Psoas muscle (tissue), 8 donors: ENCODE measurements around the gene CTU2. TPM values are rescaled to one million over a fixed set of nuclear protein-coding genes. Genes with fewer than 3 reads are reported as not detected.

ENCODE experiments used
- ATAC-seq, 4 donors: fragments of 200-7000 bp; cut with Tn5 transposase; one replicate each; pipeline ENCODE4 v1.9.1; 2020; ENCODE audit warnings: moderate library complexity in 3 of 4, mild to moderate bottlenecking in 2 of 4
- DNase-seq, 2 donors: peaks; one replicate each; pipeline ENCODE4 v3.0.0-alpha.2; 2020
- H3K27ac ChIP-seq: fragments of 200-600 bp; one replicate; pipeline ENCODE4 v1.8.0; 2022
- H3K27me3 ChIP-seq, 3 donors: fragments of 200-600 bp in 1 of 3; one replicate each; pipeline versions ENCODE4 v1.6.1 to v1.8.0; 2013 to 2022; ENCODE audit warnings: low read length in 2 of 3, mild to moderate bottlenecking in 2 of 3, moderate library complexity in 1 of 3; ENCODE audit not compliant: insufficient read depth in 3 of 3
- H3K36me3 ChIP-seq, 2 donors: fragments of 200-600 bp in 1 of 2; one replicate each; pipeline versions ENCODE4 v1.6.1 to v1.8.0; 2013 to 2022; ENCODE audit warnings: low read depth in 1 of 2, mild to moderate bottlenecking in 1 of 2, moderate library complexity in 1 of 2; ENCODE audit not compliant: insufficient read depth in 1 of 2
- H3K4me1 ChIP-seq: fragments of 200-600 bp; one replicate; pipeline ENCODE4 v1.8.0; 2022
- H3K4me3 ChIP-seq: fragments of 200-600 bp; one replicate; pipeline ENCODE4 v1.8.0; 2022; ENCODE audit warnings: mild to moderate bottlenecking
- H3K9me3 ChIP-seq: fragments of 200-600 bp; one replicate; pipeline ENCODE4 v1.8.0; 2022
- WGBS, 3 donors: extraction: QIAGEN DNeasy Blood & Tissue Kit; methylation state at CpG; one replicate each; pipeline versions ENCODE4 v1.1.6 to v1.1.7; 2013; 5-methylcytosine and 5-hydroxymethylcytosine counted together
- intact Hi-C, 2 donors: fragments of 100-400 bp; cut with DNase I; formaldehyde crosslinking; loops; one replicate each; pipeline versions ENCODE4 v1.11.0 to v1.14.2; 2022
- polyA plus RNA-seq, 3 donors: library from polyadenylated mRNA; stranded (reverse); fragments of 200-250 nt; gene quantifications; one replicate each; pipeline ENCODE4 v1.2.3, GENCODE V29; 2013
- total RNA-seq, 4 donors: library from RNA; stranded (reverse); fragmentation: NEBNext Ultra II Directional in 2 of 4; extraction: Animal tissue kit (Norgen Biotek cat#: 25700) in 2 of 4; gene quantifications; one replicate each; pipeline versions ENCODE4 v1.2.1 to v1.2.4, GENCODE V29; 2021 to 2023
- TF ChIP-seq, protein P1 (sequence below): fragments of 200-600 bp; IDR thresholded peaks from one replicate; pipeline ENCODE4 v1.8.0; 2022; ENCODE audit warnings: antibody characterized with exemption
- donor health status: healthy with polysubstance abuse.
- donor health status: DM: no; HTN: no; CAD: no; lungs with moderate emphysema.
- donor health status: Bipolar disorder and iron deficiency.
- donor health status: healthy.
- donor health status: DM: yes; HTN: yes; CAD: no.
- donor health status: DM: no; HTN: no; CAD: no.
- donor health status: DM: no; HTN: no; CAD: no.
- donor health status: DM: yes; HTN: yes; CAD: no.

The CTU2 gene
- total and polyA plus RNA-seq, 7 donors, result 12.4 to 24.1 (median 20.2) TPM

DNA sequence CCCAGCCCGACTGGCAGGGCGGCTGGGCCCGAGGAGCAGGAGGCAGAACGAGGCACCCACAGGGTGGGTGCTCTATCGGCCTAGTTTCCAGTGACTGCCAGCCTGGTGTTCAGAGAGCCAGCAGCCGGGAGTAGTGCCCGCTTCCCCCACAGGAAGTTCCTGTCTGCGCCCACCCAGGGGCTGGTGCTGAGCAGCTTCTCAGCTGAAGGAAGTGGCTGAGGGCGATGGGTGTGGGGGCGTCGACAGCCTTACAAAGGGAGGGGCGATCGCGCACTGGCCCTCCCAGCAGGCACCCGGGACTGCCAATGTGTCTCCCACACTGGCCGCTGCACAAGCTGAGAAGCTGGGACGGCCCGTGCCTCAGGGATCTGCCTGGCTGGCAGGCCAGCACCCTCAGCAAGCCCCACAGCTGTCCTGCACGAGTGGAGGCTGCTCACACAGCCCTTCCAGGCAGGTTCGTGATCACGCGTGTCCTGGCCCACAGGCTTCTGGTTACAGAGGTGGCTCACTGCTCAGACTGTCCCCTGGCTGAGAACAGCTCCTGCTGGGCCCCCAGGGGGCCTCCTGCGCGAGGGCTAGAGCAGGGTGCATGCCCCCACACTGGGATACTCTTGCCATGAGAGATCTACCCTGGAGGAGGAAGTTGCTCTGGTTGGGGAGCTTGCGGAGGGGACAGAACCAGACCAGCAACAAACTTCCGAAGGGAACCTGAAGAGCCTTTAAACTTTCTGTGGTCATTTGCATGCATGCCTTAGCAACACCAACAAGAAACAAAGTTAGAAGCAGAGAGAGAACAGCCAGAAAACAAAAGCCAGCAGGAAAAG is 2.6 kb upstream of the CTU2 start:
- H3K27me3 ChIP-seq, result no peaks in the 10 kb centered on the region
- H3K4me1 ChIP-seq, result peaks cover 18% of the 10 kb centered on the region
- WGBS, 3 donors, result 63 to 69% (median 67%) methylated on average over 20 to 26 of the region's 26 CpGs
- intact Hi-C loops, result no loop called here
- ATAC-seq, result no peak
- TF ChIP-seq, protein P1, sequence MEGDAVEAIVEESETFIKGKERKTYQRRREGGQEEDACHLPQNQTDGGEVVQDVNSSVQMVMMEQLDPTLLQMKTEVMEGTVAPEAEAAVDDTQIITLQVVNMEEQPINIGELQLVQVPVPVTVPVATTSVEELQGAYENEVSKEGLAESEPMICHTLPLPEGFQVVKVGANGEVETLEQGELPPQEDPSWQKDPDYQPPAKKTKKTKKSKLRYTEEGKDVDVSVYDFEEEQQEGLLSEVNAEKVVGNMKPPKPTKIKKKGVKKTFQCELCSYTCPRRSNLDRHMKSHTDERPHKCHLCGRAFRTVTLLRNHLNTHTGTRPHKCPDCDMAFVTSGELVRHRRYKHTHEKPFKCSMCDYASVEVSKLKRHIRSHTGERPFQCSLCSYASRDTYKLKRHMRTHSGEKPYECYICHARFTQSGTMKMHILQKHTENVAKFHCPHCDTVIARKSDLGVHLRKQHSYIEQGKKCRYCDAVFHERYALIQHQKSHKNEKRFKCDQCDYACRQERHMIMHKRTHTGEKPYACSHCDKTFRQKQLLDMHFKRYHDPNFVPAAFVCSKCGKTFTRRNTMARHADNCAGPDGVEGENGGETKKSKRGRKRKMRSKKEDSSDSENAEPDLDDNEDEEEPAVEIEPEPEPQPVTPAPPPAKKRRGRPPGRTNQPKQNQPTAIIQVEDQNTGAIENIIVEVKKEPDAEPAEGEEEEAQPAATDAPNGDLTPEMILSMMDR, result no peak
- no peak for DNase-seq
- peaks cover 0 to 33% of the 10 kb centered on the region in 2 donors for H3K36me3 ChIP-seq
- no peaks in the 10 kb centered on the region for H3K9me3 ChIP-seq
- H3K27ac ChIP-seq, result peak overlapping the region; percentile 6
- peak overlapping the region; percentile 8 for H3K4me3 ChIP-seq

DNA sequence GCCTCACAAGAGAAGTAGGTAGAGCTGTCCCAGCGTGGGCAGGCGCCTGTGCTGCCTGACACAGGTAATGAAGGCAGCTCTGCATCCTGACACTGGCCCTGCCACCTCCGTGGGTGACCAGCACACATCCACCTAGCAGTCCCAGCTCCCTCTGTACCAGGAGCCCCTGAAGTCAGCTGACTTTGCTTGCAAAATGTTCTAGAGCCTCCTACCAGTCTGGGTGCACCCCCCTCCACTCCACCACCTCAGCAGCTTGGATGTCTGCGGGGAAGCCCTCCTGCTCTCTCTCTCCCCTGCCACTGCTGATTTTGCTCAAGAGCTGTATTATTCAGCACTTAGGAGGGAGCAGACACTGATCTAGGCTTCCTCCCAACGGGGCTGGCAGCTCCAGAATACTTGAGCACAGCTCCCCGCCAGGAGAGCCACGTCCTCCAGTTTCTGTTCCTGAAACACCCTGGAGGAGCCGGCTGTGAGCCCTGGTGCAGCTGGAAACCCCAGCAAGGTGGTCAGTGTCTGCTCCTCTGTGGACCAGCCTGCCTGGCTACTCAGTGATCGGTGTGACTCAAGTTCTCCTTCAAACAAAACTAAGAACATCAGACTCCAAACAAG is 1.1 kb upstream of the CTU2 start:
- ATAC-seq (no peak), DNase-seq (no peak)
- peaks cover 18% of the 10 kb centered on the region for H3K4me1 ChIP-seq
- peaks cover 0 to 26% of the 10 kb centered on the region in 2 donors for H3K36me3 ChIP-seq
- intact Hi-C loops, result loop anchor here (5.0 kb wide), 2 partner anchors 43 to 138 kb away; partner anchors contain the start of gene MVD (in 1 of the 2)
- TF ChIP-seq, protein P1, result no peak
- 33 to 41% (median 35%) methylated on average over 9 of the region's 9 CpGs for WGBS, 3 donors
- no peaks in the 10 kb centered on the region for H3K27me3 ChIP-seq
- peak overlapping the region; percentile 91 for H3K27ac ChIP-seq
- no peaks in the 10 kb centered on the region for H3K9me3 ChIP-seq
- peak overlapping the region; percentile 88 for H3K4me3 ChIP-seq

DNA sequence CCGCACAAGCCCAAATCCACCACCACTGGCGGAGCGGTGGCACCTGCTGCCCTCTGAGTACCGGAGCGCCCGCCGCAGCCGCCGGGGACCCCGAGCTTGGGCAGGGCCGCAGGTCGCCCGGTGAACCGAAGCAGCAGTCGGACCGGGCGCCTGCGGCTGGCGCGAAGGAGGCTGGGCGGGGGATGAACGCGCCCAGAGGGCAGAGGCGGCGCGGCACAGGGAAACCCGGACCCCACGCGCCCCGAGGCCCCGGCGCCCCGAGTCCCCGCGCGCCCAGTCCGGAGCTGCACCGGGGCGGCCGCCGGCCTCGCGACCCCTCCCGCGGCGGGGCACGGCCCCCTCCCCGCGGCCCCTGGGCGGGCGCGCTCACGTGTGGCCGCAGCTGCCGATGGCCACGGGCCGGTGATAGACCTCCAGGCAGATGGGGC is 488 bp upstream of the CTU2 start:
- no peaks in the 10 kb centered on the region for H3K9me3 ChIP-seq
- peaks cover 0 to 22% of the 10 kb centered on the region in 2 donors for H3K36me3 ChIP-seq
- peak; percentile 1 to 50 (median 31) for ATAC-seq
- peaks cover 18% of the 10 kb centered on the region for H3K4me1 ChIP-seq
- intact Hi-C loops, result loop anchor here (5.0 kb wide), 2 partner anchors 44 to 139 kb away; partner anchors contain the start of gene MVD (in 1 of the 2)
- no peak for DNase-seq
- TF ChIP-seq, protein P1, result no peak
- H3K4me3 ChIP-seq, result peak overlapping the region; percentile 88
- peak overlapping the region; percentile 91 for H3K27ac ChIP-seq
- no peaks in the 10 kb centered on the region for H3K27me3 ChIP-seq
- WGBS, 3 donors, result 0 to 1% (median 0%) methylated on average over 21 to 57 of the region's 57 CpGs

DNA sequence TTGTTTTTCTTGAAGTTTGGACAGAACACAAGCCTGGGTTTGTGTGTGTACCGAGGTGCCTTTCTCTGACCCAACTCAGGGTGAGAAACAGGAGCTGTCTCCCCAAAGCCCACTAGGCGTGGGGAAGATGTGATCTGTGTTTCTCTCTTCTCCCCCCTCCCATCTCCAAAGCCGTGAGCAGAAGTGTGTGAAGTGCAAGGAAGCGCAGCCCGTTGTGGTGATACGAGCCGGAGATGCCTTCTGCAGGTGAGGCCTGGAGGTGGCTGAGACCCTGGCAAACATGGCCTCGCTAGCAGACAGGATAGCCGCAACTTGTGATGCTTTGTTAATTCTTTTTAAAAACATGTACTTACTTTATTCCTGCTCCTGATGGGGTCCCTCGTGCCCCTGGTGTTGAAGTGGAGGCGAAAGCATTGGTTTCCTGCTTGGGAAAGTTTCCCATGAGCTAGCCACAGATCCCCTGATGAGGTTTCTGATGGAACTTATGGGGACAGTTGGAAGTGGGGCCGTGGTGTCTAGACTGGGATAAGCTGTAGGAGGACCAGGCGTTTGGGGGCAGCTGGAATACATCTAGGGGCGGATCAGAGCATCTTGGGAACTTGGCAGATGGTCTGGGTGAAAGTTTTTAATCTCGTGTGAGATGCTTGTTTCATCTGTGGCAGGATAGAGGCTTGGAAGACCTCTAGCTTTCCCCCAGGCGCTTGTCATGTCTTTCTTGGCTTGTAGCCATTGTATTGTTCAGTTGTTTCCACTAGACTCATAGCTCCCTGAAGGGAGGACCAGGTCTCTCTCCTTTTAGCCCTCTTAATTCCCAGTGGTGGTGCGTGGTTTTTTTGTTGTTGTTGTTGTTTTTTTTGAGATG is 893 bp downstream of the CTU2 start:
- WGBS, 3 donors, result 31 to 37% (median 34%) methylated on average over 17 of the region's 17 CpGs
- H3K27ac ChIP-seq, result peak overlapping the region; percentile 91
- DNase-seq (no peak), ATAC-seq (no peak)
- TF ChIP-seq, protein P1, result no peak
- peaks cover 18% of the 10 kb centered on the region for H3K4me1 ChIP-seq
- no peaks in the 10 kb centered on the region for H3K27me3 ChIP-seq
- peaks cover 0 to 18% of the 10 kb centered on the region in 2 donors for H3K36me3 ChIP-seq
- H3K9me3 ChIP-seq, result no peaks in the 10 kb centered on the region
- intact Hi-C loops, result loop anchor here (5.0 kb wide), 2 partner anchors 45 to 140 kb away; partner anchors contain the start of gene MVD (in 1 of the 2)
- peak overlapping the region; percentile 88 for H3K4me3 ChIP-seq
